NCI-H146 (cell line): ENCODE measurements around the gene PLCD3.

ENCODE experiments used
- DNase-seq: peaks from one replicate; lab custom pipeline; 2025; lab: John Stamatoyannopoulos, UW

Gene PLCD3

GRCh38 chr17:45073414-45074070 is 58.8 kb downstream of the PLCD3 start:
- no peak for DNase-seq

- no peak for DNase-seq
These were observed 61.5 kb downstream of the PLCD3 start for GRCh38 chr17:45070809-45071208.

- DNase-seq, result no peak
These were observed 62.3 kb downstream of the PLCD3 start for GRCh38 chr17:45070001-45070400.

GRCh38 chr17:45067637-45068036 is 64.7 kb downstream of the PLCD3 start:
- DNase-seq, result no peak

- DNase-seq, result no peak
These were observed 69.1 kb downstream of the PLCD3 start for GRCh38 chr17:45063198-45063597.

- no peak for DNase-seq
These were observed 70.6 kb downstream of the PLCD3 start for GRCh38 chr17:45061606-45062205.

GRCh38 chr17:45060797-45061605 is 71.3 kb downstream of the PLCD3 start, which contains the start of gene NMT1:
Gene NMT1 (plus strand): TSS chr17:45061317. CDS start chr17:45061330, 13 bp downstream.
- peak; percentile 99 for DNase-seq

GRCh38 chr17:45060382-45060796 is 71.9 kb downstream of the PLCD3 start:
- DNase-seq, result peak; percentile 70
